HepG2 (cell line): ENCODE measurements around the gene P2RY11. TPM values are rescaled to one million over a fixed set of nuclear protein-coding genes. Genes with fewer than 3 reads are reported as not detected.

Experiments
- FOXA3 ChIP-seq: IDR thresholded peaks from 2 replicates; pipeline ENCODE4 v1.6.1; 2016; ENCODE audit warnings: missing genetic modification reagents, missing compliant biosample characterization
- FOXK1 ChIP-seq: sonication (generic); formaldehyde crosslinking; IDR thresholded peaks from 2 replicates; pipeline ENCODE4 v1.4.0; 2020; ENCODE audit warnings: low read depth, missing genetic modification reagents, borderline replicate concordance
- GATAD1 ChIP-seq: IDR thresholded peaks from 2 replicates; pipeline ENCODE4 v1.6.1; 2016; ENCODE audit warnings: missing genetic modification reagents, missing compliant biosample characterization
- GFI1 ChIP-seq: sonication (generic); formaldehyde crosslinking; IDR thresholded peaks from 2 replicates; pipeline ENCODE4 v1.5.0; 2020; ENCODE audit warnings: missing genetic modification reagents, mild to moderate bottlenecking, borderline replicate concordance
- HDAC2 ChIP-seq: sonication (generic); formaldehyde crosslinking; IDR thresholded peaks from 2 replicates; pipeline ENCODE4 v1.4.0; 2020; ENCODE audit warnings: missing genetic modification reagents
- HIVEP1 ChIP-seq: sonication (generic); formaldehyde crosslinking; IDR thresholded peaks from 2 replicates; pipeline ENCODE4 v1.4.0; 2020; ENCODE audit warnings: mild to moderate bottlenecking, missing genetic modification reagents
- HNF4A ChIP-seq: sonication (generic); formaldehyde crosslinking; IDR thresholded peaks from 2 replicates; pipeline ENCODE4 v1.4.0; 2020; ENCODE audit warnings: missing genetic modification reagents
- HOXA3 ChIP-seq: sonication (generic); formaldehyde crosslinking; IDR thresholded peaks from 2 replicates; pipeline ENCODE4 v1.5.0; 2020; ENCODE audit warnings: missing genetic modification reagents
- MAFG ChIP-seq: sonication (generic); formaldehyde crosslinking; IDR thresholded peaks from 2 replicates; pipeline ENCODE4 v1.5.1; 2020; ENCODE audit warnings: mild to moderate bottlenecking, missing genetic modification reagents
- MTA3 ChIP-seq: sonication (generic); formaldehyde crosslinking; IDR thresholded peaks from 2 replicates; pipeline ENCODE4 v1.4.0; 2020; ENCODE audit warnings: missing genetic modification reagents
- MYC ChIP-seq: sonication (generic); formaldehyde crosslinking; IDR thresholded peaks from 2 replicates; pipeline ENCODE4 v1.9.0; 2021; ENCODE audit warnings: missing genetic modification reagents, borderline replicate concordance
- MYNN ChIP-seq: sonication (generic); formaldehyde crosslinking; IDR thresholded peaks from 2 replicates; pipeline ENCODE4 v1.4.0; 2020; ENCODE audit warnings: mild to moderate bottlenecking, low read depth, missing genetic modification reagents
- NFE2 ChIP-seq: sonication (generic); formaldehyde crosslinking; IDR thresholded peaks from 2 replicates; pipeline ENCODE4 v1.4.0; 2020; ENCODE audit warnings: missing genetic modification reagents
- PHF21A ChIP-seq: sonication (generic); formaldehyde crosslinking; IDR thresholded peaks from 2 replicates; pipeline ENCODE4 v1.5.0; 2020; ENCODE audit warnings: mild to moderate bottlenecking, missing genetic modification reagents
- POLR2AphosphoS5 ChIP-seq: IDR thresholded peaks from 2 replicates; pipeline ENCODE4 v1.6.1; 2012; ENCODE audit warnings: low read depth, low read length
- POLR2G ChIP-seq: fragments of 200-400 bp; formaldehyde crosslinking; IDR thresholded peaks from 2 replicates; pipeline ENCODE4 v1.6.1; 2018; ENCODE audit warnings: mild to moderate bottlenecking, low read depth, low read length, moderate library complexity
- RXRA ChIP-seq: sonication (generic); formaldehyde crosslinking; IDR thresholded peaks from 2 replicates; pipeline ENCODE4 v1.5.1; 2020; ENCODE audit warnings: missing genetic modification reagents
- TCF7 ChIP-seq: sonication (generic); IDR thresholded peaks from 2 replicates; pipeline ENCODE4 v1.6.1; 2016; ENCODE audit warnings: antibody characterized with exemption, low read depth
- ZFP90 ChIP-seq: sonication (generic); formaldehyde crosslinking; IDR thresholded peaks from 2 replicates; pipeline ENCODE4 v1.8.0; 2022; ENCODE audit warnings: missing genetic modification reagents, mild to moderate bottlenecking, inconsistent platforms, borderline replicate concordance
- ZNF205 ChIP-seq: IDR thresholded peaks from 2 replicates; pipeline ENCODE4 v1.6.1; 2018; ENCODE audit warnings: missing biosample characterization, missing genetic modification reagents
- ZNF607 ChIP-seq: sonication (generic); formaldehyde crosslinking; IDR thresholded peaks from 2 replicates; pipeline ENCODE4 v1.5.1; 2020; ENCODE audit warnings: missing genetic modification reagents, mild to moderate bottlenecking, borderline replicate concordance
- ZNF619 ChIP-seq: sonication (generic); formaldehyde crosslinking; IDR thresholded peaks from 2 replicates; pipeline ENCODE4 v1.4.0; 2020; ENCODE audit warnings: mild to moderate bottlenecking, missing genetic modification reagents
- ZNF670 ChIP-seq: sonication (generic); formaldehyde crosslinking; IDR thresholded peaks from 2 replicates; pipeline ENCODE4 v1.8.0; 2022; ENCODE audit warnings: mild to moderate bottlenecking, missing genetic modification reagents, borderline replicate concordance
- ZNF7 ChIP-seq: IDR thresholded peaks from 2 replicates; pipeline ENCODE4 v1.6.1; 2016; ENCODE audit warnings: missing biosample characterization, missing genetic modification reagents
- ZNF766 ChIP-seq: sonication (generic); formaldehyde crosslinking; IDR thresholded peaks from 2 replicates; pipeline ENCODE4 v1.5.0; 2020; ENCODE audit warnings: missing genetic modification reagents, borderline replicate concordance
- ZNF772 ChIP-seq: sonication (generic); formaldehyde crosslinking; IDR thresholded peaks from 2 replicates; pipeline ENCODE4 v1.5.0; 2020; ENCODE audit warnings: mild to moderate bottlenecking, missing genetic modification reagents
- ZNF777 ChIP-seq: sonication (generic); formaldehyde crosslinking; IDR thresholded peaks from 2 replicates; pipeline ENCODE4 v1.4.0; 2020; ENCODE audit warnings: missing genetic modification reagents
- ZSCAN21 ChIP-seq: sonication (generic); formaldehyde crosslinking; IDR thresholded peaks from 2 replicates; pipeline ENCODE4 v1.8.0; 2022; ENCODE audit warnings: mild to moderate bottlenecking, missing genetic modification reagents, moderate library complexity, borderline replicate concordance
- polyA plus RNA-seq, 8 experiments: library from polyadenylated mRNA; depleted of rRNA in 3 of 8; stranded (reverse) in 7 of 8; unstranded in 1 of 8; fragments of >200 nt; fragmentation: Illumina TruSeq in 4 of 8; extraction: Trizol in 4 of 8; gene quantifications; 2 replicates each; pipeline versions ENCODE4 v1.2.1 to v1.2.3, GENCODE V29; 2011 to 2016; ENCODE audit warnings: low read depth in 4 of 8, missing spikeins in 1 of 8, mixed read lengths in 1 of 8; ENCODE audit not compliant: insufficient read depth in 1 of 8
- total RNA-seq, 5 experiments: library from RNA; depleted of rRNA; stranded (reverse); fragments of >200 nt; fragmentation: Illumina TruSeq; extraction: Trizol; gene quantifications; 2 replicates each; pipeline ENCODE4 v1.2.3, GENCODE V29; 2016; ENCODE audit warnings: low read depth in 1 of 5
- TF ChIP-seq, protein P1 (sequence below): IDR thresholded peaks from 2 replicates; pipeline ENCODE4 v1.6.1; 2016
- TF ChIP-seq, protein P2 (sequence below): sonication (generic); formaldehyde crosslinking; IDR thresholded peaks from 2 replicates; pipeline ENCODE4 v1.5.1; 2020; ENCODE audit warnings: mild to moderate bottlenecking, missing genetic modification reagents, moderate library complexity

P2RY11 gene
- total and polyA plus RNA-seq, 2 of the 13 experiments (the other 11 are each of a cell fraction or from before 2014, with no cell fraction given): 4.0 to 7.8 TPM

DNA sequence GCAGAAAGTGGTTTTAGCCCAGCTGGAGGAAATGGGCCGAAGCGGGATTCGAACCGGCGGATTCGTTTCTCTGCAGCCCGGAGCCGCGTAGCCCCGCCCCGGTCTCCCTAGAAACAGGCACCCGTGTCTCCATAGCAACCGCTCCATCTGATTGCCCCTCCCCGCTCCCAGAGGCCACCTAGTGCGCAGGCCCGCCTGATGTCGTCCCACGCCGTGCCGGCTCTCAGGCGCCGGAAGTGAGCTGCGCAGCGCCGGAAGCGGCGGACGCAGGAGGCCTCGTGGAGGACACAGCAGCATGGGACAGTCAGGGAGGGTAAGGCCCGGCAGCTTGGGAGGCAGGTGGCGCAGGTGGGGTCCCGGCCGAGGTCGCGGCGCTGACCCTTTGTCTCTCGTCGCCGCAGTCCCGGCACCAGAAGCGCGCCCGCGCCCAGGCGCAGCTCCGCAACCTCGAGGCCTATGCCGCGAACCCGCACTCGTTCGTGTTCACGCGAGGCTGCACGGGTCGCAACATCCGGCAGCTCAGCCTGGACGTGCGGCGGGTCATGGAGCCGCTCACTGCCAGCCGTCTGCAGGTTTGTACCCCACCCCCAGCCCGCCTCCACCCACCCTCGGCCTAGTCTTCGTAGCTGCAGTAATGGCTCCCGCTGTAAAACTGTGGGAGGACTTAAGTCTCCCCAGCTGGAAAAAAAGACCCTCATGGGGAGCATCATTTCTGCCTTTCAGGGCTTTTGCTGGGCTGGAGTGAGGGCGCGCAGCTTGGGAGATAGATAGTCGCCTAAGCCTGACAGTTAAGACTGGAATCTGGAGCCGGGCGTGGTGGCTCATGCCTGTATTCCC is 5.2 kb upstream of the P2RY11 start, which contains the start of gene PPAN (continued):
- 0 out of 2 replicates have a peak, but pooled peaks have one; percentile 20 for TF ChIP-seq ZNF7 (CRISPR knock-in tag)
- TF ChIP-seq TCF7: no peak
- TF ChIP-seq GATAD1: peak; percentile 98
- no peak; the same call in 1 of the 2 replicates for TF ChIP-seq MYNN (CRISPR knock-in tag)
- 0 out of 2 replicates have a peak, but pooled peaks have one; percentile 21 for TF ChIP-seq GFI1 (CRISPR knock-in tag)
- TF ChIP-seq ZNF772 (CRISPR knock-in tag): peak; percentile 79
- TF ChIP-seq MAFG (CRISPR knock-in tag): no peak
- 0 out of 2 replicates have a peak, but pooled peaks have one; percentile 41 for TF ChIP-seq HIVEP1 (CRISPR knock-in tag)
- TF ChIP-seq, protein P1, sequence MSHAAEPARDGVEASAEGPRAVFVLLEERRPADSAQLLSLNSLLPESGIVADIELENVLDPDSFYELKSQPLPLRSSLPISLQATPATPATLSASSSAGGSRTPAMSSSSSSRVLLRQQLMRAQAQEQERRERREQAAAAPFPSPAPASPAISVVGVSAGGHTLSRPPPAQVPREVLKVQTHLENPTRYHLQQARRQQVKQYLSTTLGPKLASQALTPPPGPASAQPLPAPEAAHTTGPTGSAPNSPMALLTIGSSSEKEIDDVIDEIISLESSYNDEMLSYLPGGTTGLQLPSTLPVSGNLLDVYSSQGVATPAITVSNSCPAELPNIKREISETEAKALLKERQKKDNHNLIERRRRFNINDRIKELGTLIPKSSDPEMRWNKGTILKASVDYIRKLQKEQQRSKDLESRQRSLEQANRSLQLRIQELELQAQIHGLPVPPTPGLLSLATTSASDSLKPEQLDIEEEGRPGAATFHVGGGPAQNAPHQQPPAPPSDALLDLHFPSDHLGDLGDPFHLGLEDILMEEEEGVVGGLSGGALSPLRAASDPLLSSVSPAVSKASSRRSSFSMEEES (CRISPR knock-in tag): peak; percentile 70; the same call in 1 of the 2 replicates
- peak; percentile 79; the same call in 1 of the 2 replicates for TF ChIP-seq ZNF205 (CRISPR knock-in tag)
- 0 out of 2 replicates have a peak, but pooled peaks have one; percentile 13 for TF ChIP-seq MTA3 (CRISPR knock-in tag)
- TF ChIP-seq FOXA3: peak; percentile 40; the same call in 1 of the 2 replicates
- TF ChIP-seq ZNF670 (CRISPR knock-in tag): peak; percentile 80; the same call in 1 of the 2 replicates
- TF ChIP-seq POLR2G: peak; percentile 92
- peak; percentile 81 for TF ChIP-seq ZNF777 (CRISPR knock-in tag)
- TF ChIP-seq RXRA (CRISPR knock-in tag): peak; percentile 84
- no peak for TF ChIP-seq HNF4A (CRISPR knock-in tag)
- peak; percentile 100 for TF ChIP-seq MYC (CRISPR knock-in tag)
- TF ChIP-seq ZNF607 (CRISPR knock-in tag): peak; percentile 93
- peak; percentile 85 for TF ChIP-seq POLR2AphosphoS5
- TF ChIP-seq, protein P2, sequence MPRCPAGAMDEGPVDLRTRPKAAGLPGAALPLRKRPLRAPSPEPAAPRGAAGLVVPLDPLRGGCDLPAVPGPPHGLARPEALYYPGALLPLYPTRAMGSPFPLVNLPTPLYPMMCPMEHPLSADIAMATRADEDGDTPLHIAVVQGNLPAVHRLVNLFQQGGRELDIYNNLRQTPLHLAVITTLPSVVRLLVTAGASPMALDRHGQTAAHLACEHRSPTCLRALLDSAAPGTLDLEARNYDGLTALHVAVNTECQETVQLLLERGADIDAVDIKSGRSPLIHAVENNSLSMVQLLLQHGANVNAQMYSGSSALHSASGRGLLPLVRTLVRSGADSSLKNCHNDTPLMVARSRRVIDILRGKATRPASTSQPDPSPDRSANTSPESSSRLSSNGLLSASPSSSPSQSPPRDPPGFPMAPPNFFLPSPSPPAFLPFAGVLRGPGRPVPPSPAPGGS (CRISPR knock-in tag): peak; percentile 41; the same call in 1 of the 2 replicates
- TF ChIP-seq ZNF619: 0 out of 2 replicates have a peak, but pooled peaks have one; percentile 8
- peak; percentile 49; the same call in 1 of the 2 replicates for TF ChIP-seq ZNF766 (CRISPR knock-in tag)
- TF ChIP-seq PHF21A (CRISPR knock-in tag): peak; percentile 57
- peak; percentile 93 for TF ChIP-seq HOXA3 (CRISPR knock-in tag)
- peak; percentile 91; the same call in 1 of the 2 replicates for TF ChIP-seq FOXK1 (CRISPR knock-in tag)
- peak; percentile 75 for TF ChIP-seq HDAC2 (CRISPR knock-in tag)
- peak; percentile 82; the same call in 1 of the 2 replicates for TF ChIP-seq ZSCAN21 (CRISPR knock-in tag)
- peak; percentile 70; the same call in 1 of the 2 replicates for TF ChIP-seq ZFP90 (CRISPR knock-in tag)
- no peak for TF ChIP-seq NFE2 (CRISPR knock-in tag)
